ENCODE measurements around the gene FRYL.

- TF ChIP-seq CTCF (IDR thresholded peaks at IDR 0.05; ENCODE audit: insufficient read depth, low read length, poor library complexity, severe bottlenecking) (no peak), EZH2phosphoT487 (conservative IDR thresholded peaks at IDR 0.05; ENCODE audit: low read length) (no peak)
These were observed 12.8 kb downstream of the FRYL start for GRCh38 chr4:48767055-48767929.

Measured in SU-DHL-6 (cell line).